Muscle of arm (tissue), 12 donors: ENCODE measurements around the gene FKBP7. TPM values are rescaled to one million over a fixed set of nuclear protein-coding genes. Genes with fewer than 3 reads are reported as not detected.
"Not testable (repeated sequence)": the region's sequence is repeated elsewhere in the genome, so short reads cannot be mapped to it uniquely, and the experiment has no call there.

Experiments used
- DNase-seq: peaks from one replicate; pipeline ENCODE4 v3.0.0-alpha.2; 2013
- polyA plus RNA-seq, 12 donors: library from polyadenylated mRNA; unstranded; fragments of 120-200 nt; gene quantifications; one replicate each; pipeline ENCODE4 v1.2.1, GENCODE V29; 2013; ENCODE audit not compliant: insufficient read length in 12 of 12

The FKBP7 gene
- polyA plus RNA-seq, 12 donors = 31.8 to 82.2 (median 63.6) TPM; not detected in 1

GRCh38 chr2:178452334-178452733 is 26.1 kb downstream of the FKBP7 start:
- DNase-seq = no peak

GRCh38 chr2:178450774-178451525 is 27.4 kb downstream of the FKBP7 start, which contains the start of the genes PJVK and PRKRA:
Gene PJVK, plus strand, starts transcription at chr2:178451378. Its CDS starts 2,032 bp downstream, at chr2:178453410.
Gene PRKRA, minus strand, starts transcription at chr2:178451175. Its CDS starts 145 bp downstream, at chr2:178451030.
- peak; percentile 98 for DNase-seq

GRCh38 chr2:178450524-178450773 is 28.0 kb downstream of the FKBP7 start:
- no peak for DNase-seq

GRCh38 chr2:178449700-178450523 is 28.5 kb downstream of the FKBP7 start:
- DNase-seq = peak; percentile 51

- DNase-seq = no peak
These were observed 29.3 kb downstream of the FKBP7 start for GRCh38 chr2:178448968-178449661.

GRCh38 chr2:178441426-178441825 is 37.0 kb downstream of the FKBP7 start:
- DNase-seq = no peak

GRCh38 chr2:178436662-178437061 is 41.7 kb downstream of the FKBP7 start:
- DNase-seq = no peak

GRCh38 chr2:178429336-178429735 is 49.1 kb downstream of the FKBP7 start:
- no peak for DNase-seq

- DNase-seq = no peak
These were observed 50.0 kb downstream of the FKBP7 start for GRCh38 chr2:178428396-178428806.

GRCh38 chr2:178427458-178427857 is 50.9 kb downstream of the FKBP7 start:
- no peak for DNase-seq

GRCh38 chr2:178426388-178426787 is 52.0 kb downstream of the FKBP7 start:
- DNase-seq = no peak

GRCh38 chr2:178425255-178425827 is 53.1 kb downstream of the FKBP7 start:
- no peak for DNase-seq

GRCh38 chr2:178423746-178424145 is 54.7 kb downstream of the FKBP7 start:
- DNase-seq = not testable (repeated sequence)

GRCh38 chr2:178422097-178422496 is 56.3 kb downstream of the FKBP7 start:
- DNase-seq = no peak

- DNase-seq = no peak
These were observed 57.9 kb downstream of the FKBP7 start for GRCh38 chr2:178420463-178420999.

GRCh38 chr2:178419123-178419522 is 59.3 kb downstream of the FKBP7 start:
- DNase-seq = no peak

GRCh38 chr2:178418426-178418825 is 60.0 kb downstream of the FKBP7 start:
- no peak for DNase-seq

GRCh38 chr2:178417916-178418315 is 60.5 kb downstream of the FKBP7 start:
- DNase-seq = no peak

GRCh38 chr2:178415979-178416378 is 62.4 kb downstream of the FKBP7 start:
- no peak for DNase-seq

GRCh38 chr2:178414266-178415247 is 63.8 kb downstream of the FKBP7 start:
- peak; percentile 91 for DNase-seq
